ENCODE results near the gene NR2F2.

Gene NR2F2

GRCh38 chr15:96343113-96344059, 12.9 kb downstream of the NR2F2 start:
- DNase-seq (ENCODE audit: low spot score), result no peak

GRCh38 chr15:96344060-96344705, 13.7 kb downstream of the NR2F2 start:
- DNase-seq (ENCODE audit: low spot score), result no peak

DNA sequence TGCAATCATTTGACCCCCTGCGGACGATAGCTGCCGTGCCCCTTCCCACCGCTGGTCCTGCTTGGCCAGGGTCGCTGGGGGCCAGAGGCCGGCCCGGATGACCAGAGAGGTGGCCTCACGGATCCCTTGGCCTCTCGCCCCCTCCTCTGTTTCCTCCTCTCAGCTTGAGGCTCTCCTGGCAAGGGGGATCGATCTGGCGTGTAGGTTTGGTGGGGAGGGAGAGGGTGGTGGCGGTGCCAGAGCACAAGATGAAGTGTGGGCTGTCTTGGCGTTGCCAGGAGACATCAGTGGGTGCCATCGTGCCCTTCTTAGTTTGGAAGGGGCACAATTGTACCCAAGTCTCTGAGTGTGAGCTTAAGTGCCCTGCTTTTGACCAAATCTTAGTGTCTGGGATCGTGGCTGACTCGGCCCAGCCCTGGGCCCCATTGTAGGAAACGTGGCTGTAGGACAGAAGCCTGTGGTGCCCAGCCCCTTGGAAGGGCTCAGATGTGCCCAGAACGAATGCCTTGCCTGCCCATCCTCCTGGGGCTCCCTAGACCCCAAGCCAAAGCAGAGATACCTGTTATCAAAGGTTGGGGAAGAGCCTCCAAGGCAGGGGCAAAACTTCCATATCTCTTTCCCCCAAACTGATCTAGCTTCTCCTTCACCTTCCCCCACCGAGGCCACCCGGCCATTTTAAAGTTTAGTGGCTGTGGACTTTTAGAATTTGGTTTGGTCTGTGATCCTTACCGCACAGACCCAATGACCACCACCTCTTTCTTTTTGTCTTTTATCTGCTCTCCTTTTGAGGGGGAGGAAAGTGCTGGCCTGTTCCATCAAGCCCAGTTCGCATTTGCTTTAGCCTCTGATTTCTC, 14.4 kb downstream of the NR2F2 start:
- DNase-seq (ENCODE audit: low spot score), result no peak

DNA sequence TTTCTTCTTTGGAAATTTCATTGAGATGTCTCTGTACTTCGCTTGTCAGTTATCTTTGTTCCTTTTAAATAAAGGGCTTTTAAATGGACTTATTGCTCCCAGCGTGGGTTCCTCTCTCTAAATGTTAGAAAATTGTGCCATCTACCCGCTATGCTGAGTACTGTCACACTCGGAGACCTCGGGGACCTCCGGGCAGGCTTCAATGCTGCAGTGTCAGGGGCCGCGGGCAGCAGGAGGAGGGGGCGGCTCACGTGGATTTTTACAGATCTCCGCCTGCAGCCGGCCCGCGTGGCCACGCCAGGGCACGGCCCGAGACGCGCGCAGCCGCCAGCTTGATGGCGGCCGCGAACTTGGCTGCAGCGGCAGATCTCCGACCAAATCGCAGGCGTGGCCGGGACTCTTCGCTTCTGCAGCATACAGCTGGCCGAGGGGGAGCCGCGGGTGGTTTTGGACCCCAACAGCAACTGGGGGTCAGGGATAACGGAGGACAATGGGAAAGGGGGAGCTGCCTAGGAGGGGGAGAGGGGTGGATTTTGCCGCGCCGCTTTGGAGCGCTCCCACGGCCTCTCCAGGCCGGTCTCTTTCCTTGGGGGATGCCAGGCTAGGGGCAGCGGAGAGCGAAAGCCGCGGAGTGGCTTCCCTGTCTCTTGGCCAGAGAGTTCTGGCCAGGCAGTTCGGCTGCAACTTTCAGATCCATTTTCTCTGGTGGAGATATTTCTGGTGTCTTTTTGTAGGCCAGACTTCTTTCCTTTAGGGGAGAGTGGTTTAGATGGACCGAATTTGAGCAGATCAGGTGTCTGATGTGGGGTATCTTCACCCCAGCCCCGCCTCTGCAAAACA, 15.3 kb downstream of the NR2F2 start:
- DNase-seq (ENCODE audit: low spot score), result no peak

DNA sequence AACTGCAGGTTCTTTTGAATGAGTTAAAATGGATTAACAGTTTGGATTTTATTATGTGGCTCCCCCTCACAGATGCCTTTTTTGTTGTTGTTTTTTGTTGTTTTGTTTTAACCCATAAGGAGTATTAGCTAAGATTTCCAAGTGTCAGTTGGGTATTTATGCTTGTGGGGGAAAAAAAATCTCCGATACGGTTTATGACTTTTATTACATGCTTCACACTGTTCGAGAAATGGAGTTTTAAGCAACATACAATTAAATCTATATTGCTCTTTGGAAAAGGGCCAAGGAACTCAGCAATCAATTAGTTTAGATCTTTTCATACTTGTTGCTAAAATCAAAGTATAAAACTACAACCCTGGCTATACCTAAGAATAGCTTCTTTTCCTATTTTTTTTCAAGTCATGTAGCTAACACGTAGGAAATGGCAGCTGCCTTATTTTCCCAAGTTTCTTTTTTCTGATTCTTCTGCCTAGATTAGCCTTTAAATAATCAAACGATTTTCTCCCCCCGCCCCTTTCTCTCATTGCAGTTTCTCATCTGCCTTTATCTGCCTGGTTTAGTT, 16.0 kb downstream of the NR2F2 start:
- DNase-seq (ENCODE audit: low spot score), result no peak

- DNase-seq (ENCODE audit: low spot score), result no peak
Measured at GRCh38 chr15:96347181-96348111, 16.9 kb downstream of the NR2F2 start.

DNA sequence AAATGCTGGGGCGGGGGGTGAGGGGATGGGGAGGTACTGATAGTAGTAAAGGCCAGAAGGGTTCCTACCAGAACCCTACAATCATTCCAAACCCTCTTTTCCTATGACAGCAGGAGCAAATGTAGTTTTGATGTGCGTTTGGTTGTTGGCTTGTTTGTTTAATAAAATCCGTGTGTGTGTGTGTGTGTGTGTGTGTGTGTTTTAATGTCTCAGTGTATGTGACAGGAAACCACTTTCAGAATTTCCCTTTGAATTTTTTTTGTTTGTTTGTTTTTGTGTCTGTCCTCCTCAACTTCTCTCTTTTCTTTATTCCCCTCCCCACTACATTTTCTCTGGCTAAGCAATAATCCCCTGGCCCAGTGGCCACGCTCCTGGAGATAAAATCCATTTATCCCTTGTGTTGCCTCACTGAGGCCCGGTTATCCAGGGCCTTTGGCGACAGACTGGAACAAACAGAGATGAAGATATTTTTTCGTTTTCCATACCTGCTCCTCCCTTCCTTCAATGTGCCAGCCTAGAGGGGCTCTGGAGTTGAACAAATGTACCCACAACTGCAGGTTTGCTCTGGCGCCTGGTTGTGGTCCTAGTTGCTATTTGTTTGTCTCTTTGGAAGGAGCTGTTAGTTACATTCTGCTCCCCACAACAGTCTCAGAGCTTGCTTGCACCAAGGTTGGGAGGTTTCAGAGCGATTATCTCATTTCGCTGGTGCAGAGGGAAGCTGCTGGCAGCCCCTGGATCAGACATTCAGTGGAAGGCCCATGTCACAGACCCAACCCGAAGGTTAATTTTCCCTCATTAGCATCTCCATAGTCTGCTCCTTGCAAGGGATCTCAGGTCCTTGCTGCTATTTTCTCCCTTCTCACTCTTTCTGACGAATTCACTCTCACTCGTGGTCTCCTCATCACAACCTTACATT, 17.9 kb downstream of the NR2F2 start:
- DNase-seq (ENCODE audit: low spot score), result no peak

GRCh38 chr15:96349034-96349856, 18.7 kb downstream of the NR2F2 start:
- no peak for DNase-seq (ENCODE audit: low spot score)

DNA sequence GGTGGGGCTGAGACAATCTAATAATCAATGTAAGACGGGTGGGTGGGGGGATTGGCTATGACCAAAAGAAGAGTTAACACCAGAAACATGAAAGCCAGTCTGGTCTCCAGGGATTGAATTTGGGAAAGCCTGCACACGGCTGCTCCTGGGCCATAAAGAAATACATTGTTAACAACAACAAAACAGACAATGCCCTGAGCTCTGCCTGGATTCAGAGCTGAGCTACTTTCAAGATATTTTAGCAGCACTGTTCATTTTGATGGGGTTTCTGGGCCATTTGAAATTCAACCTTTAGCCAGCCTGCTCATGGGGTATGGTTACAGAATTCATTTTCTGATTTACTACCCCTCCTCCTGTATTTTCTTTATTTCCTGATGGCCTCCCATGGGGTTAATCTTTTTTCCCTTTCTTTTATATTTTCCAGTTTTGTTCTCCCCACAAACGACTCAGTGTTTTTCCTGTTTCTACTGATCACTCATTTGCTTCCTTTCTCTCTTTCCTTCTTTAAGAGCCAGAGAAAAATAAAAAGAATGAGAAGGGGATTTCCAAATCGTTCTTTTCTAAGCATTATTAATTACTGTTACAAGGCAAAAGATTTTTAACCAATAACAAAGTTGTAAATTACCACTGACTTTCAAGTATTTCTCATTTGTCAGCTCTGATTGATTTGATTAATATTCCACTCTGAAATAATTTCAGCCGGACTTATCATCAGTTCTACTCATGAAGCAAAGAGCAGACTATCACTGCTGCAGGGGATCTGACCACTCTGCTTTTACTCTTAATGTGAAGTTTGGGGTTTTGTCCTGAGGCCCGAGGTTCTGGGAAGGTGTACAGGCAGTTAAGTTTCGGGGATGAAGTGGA, 19.6 kb downstream of the NR2F2 start:
- no peak for DNase-seq (ENCODE audit: low spot score)

- DNase-seq (ENCODE audit: low spot score), result no peak
Measured at GRCh38 chr15:96350934-96351724, 20.6 kb downstream of the NR2F2 start.

DNA sequence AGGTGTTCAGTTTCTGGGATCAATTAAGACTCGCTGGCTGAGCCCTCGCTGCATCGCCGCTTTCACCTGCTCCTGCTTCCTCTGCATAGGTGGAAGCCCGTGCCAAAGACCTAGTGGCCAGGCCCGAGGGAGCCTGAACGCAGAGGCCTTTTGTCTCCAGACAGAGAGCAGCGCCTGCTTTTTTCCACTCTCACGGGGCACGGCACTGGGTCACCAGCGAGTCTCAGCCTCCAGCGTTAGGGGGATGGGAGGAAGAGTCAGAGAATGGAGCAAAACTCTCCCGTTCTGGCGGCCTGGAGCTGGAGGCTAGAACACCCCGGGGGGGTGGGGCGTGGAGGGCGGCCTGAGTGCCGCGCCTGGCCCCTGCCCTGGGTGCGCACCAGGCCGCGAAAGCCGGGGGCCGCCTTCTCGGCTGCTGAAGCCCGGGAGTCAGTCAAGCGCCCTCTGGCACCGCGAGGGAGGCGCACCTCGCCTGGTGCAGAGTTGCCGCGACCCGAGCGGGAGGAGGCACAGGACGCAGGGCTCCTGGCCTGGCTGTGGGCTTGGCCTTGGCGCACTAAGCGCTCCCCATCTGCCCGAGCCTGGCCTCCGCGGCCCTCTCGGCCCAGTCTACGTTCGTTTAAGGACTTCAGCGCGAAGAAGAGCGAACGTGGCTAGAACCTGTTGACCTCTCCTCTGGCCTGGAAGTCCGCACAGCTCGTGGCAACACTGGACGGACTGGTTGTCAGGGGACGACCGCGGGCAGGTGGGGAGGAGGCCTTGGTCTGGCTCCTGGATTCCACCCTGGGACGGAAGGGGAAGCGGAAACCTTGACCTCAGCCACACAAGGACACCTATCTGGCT, 21.5 kb downstream of the NR2F2 start:
- DNase-seq (ENCODE audit: low spot score), result no peak

DNA sequence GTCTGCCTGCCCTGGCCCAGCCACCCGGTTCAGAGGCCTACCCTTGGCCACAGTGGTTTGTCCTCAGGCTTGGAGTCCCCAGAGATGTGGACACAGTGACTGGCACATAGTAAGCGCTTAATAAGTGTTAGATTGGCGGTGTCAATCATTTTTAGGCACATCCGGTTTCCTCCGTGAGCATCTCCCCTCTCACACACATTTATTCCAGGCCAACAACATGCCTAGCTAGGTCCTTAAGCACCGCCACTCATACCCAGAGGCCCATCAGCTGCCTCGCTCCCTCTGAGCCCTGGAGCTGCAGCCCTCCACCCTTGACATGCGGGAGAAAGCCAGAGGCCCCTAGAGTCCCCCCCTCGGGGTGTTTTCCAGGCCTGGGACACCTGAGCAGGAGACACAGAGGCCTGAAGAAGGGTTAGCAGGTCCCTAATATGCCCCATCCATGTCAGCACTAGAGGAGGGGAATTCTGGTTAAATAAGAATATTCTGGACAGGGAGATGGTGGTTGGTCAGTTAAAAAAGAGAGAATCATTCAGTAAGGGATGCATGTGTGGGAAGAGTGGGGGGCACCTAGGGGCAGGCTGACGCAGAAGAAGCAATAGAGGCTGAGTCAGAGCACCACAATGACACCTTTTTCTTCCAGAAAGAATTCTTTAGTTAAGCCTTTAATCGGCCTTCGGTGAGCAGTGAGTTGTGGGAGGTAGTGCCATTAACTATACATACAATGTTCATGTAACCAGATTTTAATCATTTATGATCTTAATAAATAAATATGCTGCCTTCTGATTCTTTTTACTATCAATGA, 22.3 kb downstream of the NR2F2 start:
- DNase-seq (ENCODE audit: low spot score), result no peak

- DNase-seq (ENCODE audit: low spot score), result no peak
Measured at GRCh38 chr15:96353416-96353929, 23.0 kb downstream of the NR2F2 start.

Data from CD4-positive, alpha-beta T cell treated with Interleukin-2 at 100 ng/mL for 4 hours (primary cell).